ENCODE data around the gene JAKMIP2.
"Not testable (repeated sequence)": the region's sequence is repeated elsewhere in the genome, so short reads cannot be mapped to it uniquely, and the experiment has no call there.

JAKMIP2 gene

GRCh38 chr5:147635882-147636728, 146.4 kb downstream of the JAKMIP2 start:
- ATAC-seq: no peak
- TF ChIP-seq PPARA (CRISPR knock-in tag; IDR thresholded peaks at IDR 0.05; ENCODE audit: borderline replicate concordance) (no peak), RARB (CRISPR knock-in tag; IDR thresholded peaks at IDR 0.05) (no peak), ZFP30 (CRISPR knock-in tag; IDR thresholded peaks at IDR 0.05) (no peak), CSRNP3 (CRISPR knock-in tag; IDR thresholded peaks at IDR 0.05) (no peak), ZNF565 (CRISPR knock-in tag; conservative IDR thresholded peaks at IDR 0.05; ENCODE audit: low read depth) (no peak), ZC3H10 (CRISPR knock-in tag; IDR thresholded peaks at IDR 0.05) (no peak), ARNTL (CRISPR knock-in tag; IDR thresholded peaks at IDR 0.05; ENCODE audit: borderline replicate concordance, low read depth) (no peak), CREB5 (CRISPR knock-in tag; IDR thresholded peaks at IDR 0.05; ENCODE audit: low read depth) (no peak), BACH2 (CRISPR knock-in tag; IDR thresholded peaks at IDR 0.05; ENCODE audit: borderline replicate concordance) (no peak), TOX (CRISPR knock-in tag; IDR thresholded peaks at IDR 0.05; ENCODE audit: borderline replicate concordance) (no peak), GLIS3 (CRISPR knock-in tag; IDR thresholded peaks at IDR 0.05) (no peak), SNAI2 (CRISPR knock-in tag; IDR thresholded peaks at IDR 0.05) (no peak), ESRRG (CRISPR knock-in tag; IDR thresholded peaks at IDR 0.05) (no peak), CSDC2 (CRISPR knock-in tag; IDR thresholded peaks at IDR 0.05) (no peak)

- ATAC-seq: not testable (repeated sequence)
Measured at GRCh38 chr5:147635439-147635838, 147.1 kb downstream of the JAKMIP2 start.

- ATAC-seq: no peak
- TF ChIP-seq TOX (CRISPR knock-in tag; IDR thresholded peaks at IDR 0.05; ENCODE audit: borderline replicate concordance): no peak
- TF ChIP-seq ZNF8 (CRISPR knock-in tag; IDR thresholded peaks at IDR 0.05): no peak
- TF ChIP-seq GLIS3 (CRISPR knock-in tag; IDR thresholded peaks at IDR 0.05): no peak
- no peak for TF ChIP-seq ZFP30 (CRISPR knock-in tag; IDR thresholded peaks at IDR 0.05)
- no peak for TF ChIP-seq ZNF70 (CRISPR knock-in tag; IDR thresholded peaks at IDR 0.05)
- TF ChIP-seq ZFP3 (CRISPR knock-in tag; IDR thresholded peaks at IDR 0.05): no peak
- TF ChIP-seq POU6F1 (CRISPR knock-in tag; IDR thresholded peaks at IDR 0.05; ENCODE audit: borderline replicate concordance, low read depth): no peak
- TF ChIP-seq CREB5 (CRISPR knock-in tag; IDR thresholded peaks at IDR 0.05; ENCODE audit: low read depth): no peak
- TF ChIP-seq ZNF565 (CRISPR knock-in tag; conservative IDR thresholded peaks at IDR 0.05; ENCODE audit: low read depth): no peak
- no peak for TF ChIP-seq ARNTL (CRISPR knock-in tag; IDR thresholded peaks at IDR 0.05; ENCODE audit: borderline replicate concordance, low read depth)
- no peak for TF ChIP-seq PATZ1 (CRISPR knock-in tag; IDR thresholded peaks at IDR 0.05; ENCODE audit: borderline replicate concordance)
Measured at GRCh38 chr5:147633173-147633572, 149.4 kb downstream of the JAKMIP2 start.

GRCh38 chr5:147631428-147632003, 151.0 kb downstream of the JAKMIP2 start:
- no peak for ATAC-seq
- TF ChIP-seq GLIS3 (CRISPR knock-in tag; IDR thresholded peaks at IDR 0.05) (no peak), ESRRG (CRISPR knock-in tag; IDR thresholded peaks at IDR 0.05) (no peak)

All from SK-N-SH treated with all-trans-retinoic acid at 6 μM for 48 hours (cell line).